HEK293T (cell line): Measurements from ENCODE around the gene MRGPRX3.

ENCODE experiments used
- CTCF ChIA-PET: fragments of 350-600 bp; formaldehyde crosslinking; extraction: SDS; loops from one replicate; lab custom pipeline; 2021; ENCODE audit warnings: antibody characterized with exemption, inconsistent platforms; lab: Yijun Ruan, JAX
- POLR2A ChIA-PET: fragments of 350-600 bp; formaldehyde crosslinking; extraction: SDS; loops from one replicate; lab custom pipeline; 2020; ENCODE audit warnings: antibody characterized with exemption, inconsistent platforms; lab: Yijun Ruan, JAX
- DNase-seq: peaks from one replicate; pipeline ENCODE4 v3.0.0; 2012; ENCODE audit warnings: mixed read lengths; ENCODE audit errors: extremely low spot score
- ARNT ChIP-seq: fragments of 450-650 bp; IDR thresholded peaks from 2 replicates; pipeline ENCODE4 v1.6.1; 2017; ENCODE audit warnings: mild to moderate bottlenecking
- BHLHE40 ChIP-seq: fragments of 450-650 bp; IDR thresholded peaks from 2 replicates; pipeline ENCODE4 v1.6.1; 2016; ENCODE audit warnings: mild to moderate bottlenecking, moderate library complexity, borderline replicate concordance
- ELF4 ChIP-seq: fragments of 450-650 bp; IDR thresholded peaks from 2 replicates; pipeline ENCODE4 v1.6.1; 2017; ENCODE audit warnings: antibody characterized with exemption
- FOXM1 ChIP-seq: fragments of 450-650 bp; IDR thresholded peaks from 2 replicates; pipeline ENCODE4 v1.6.1; 2017; ENCODE audit warnings: mild to moderate bottlenecking, borderline replicate concordance
- HDGF ChIP-seq: fragments of 450-650 bp; IDR thresholded peaks from 2 replicates; pipeline ENCODE4 v1.6.1; 2017; ENCODE audit warnings: antibody characterized with exemption, borderline replicate concordance
- L3MBTL2 ChIP-seq: fragments of 450-650 bp; conservative IDR thresholded peaks from 2 replicates; pipeline ENCODE4 v1.6.1; 2016; ENCODE audit warnings: mild to moderate bottlenecking
- NFRKB ChIP-seq: fragments of 450-650 bp; IDR thresholded peaks from 2 replicates; pipeline ENCODE4 v1.6.1; 2016; ENCODE audit warnings: mild to moderate bottlenecking, moderate library complexity
- SP1 ChIP-seq: fragments of 450-650 bp; IDR thresholded peaks from 2 replicates; pipeline ENCODE4 v1.6.1; 2017
- SUZ12 ChIP-seq: fragments of 450-650 bp; IDR thresholded peaks from 2 replicates; pipeline ENCODE4 v1.6.1; 2016; ENCODE audit warnings: mild to moderate bottlenecking
- TARDBP ChIP-seq: fragments of 450-650 bp; IDR thresholded peaks from 2 replicates; pipeline ENCODE4 v1.6.1; 2016
- ZNF384 ChIP-seq: fragments of 450-650 bp; IDR thresholded peaks from 2 replicates; pipeline ENCODE4 v1.6.1; 2016
- TF ChIP-seq, protein P1 (sequence below): fragments of 450-650 bp; IDR thresholded peaks from 2 replicates; pipeline ENCODE4 v1.6.1; 2016

MRGPRX3 gene

GRCh38 chr11:18173225-18173866 lies 41.0 kb downstream of the MRGPRX3 start:
- ChIA-PET CTCF (no interaction called here), POLR2A (no interaction called here)
- no peak for DNase-seq
- TF ChIP-seq TARDBP (no peak), HDGF (no peak), SUZ12 (no peak), BHLHE40 (no peak), ELF4 (no peak), L3MBTL2 (no peak), NFRKB (no peak), SP1 (no peak), ZNF384 (no peak), FOXM1 (no peak), ARNT (no peak)
- TF ChIP-seq, protein P1, sequence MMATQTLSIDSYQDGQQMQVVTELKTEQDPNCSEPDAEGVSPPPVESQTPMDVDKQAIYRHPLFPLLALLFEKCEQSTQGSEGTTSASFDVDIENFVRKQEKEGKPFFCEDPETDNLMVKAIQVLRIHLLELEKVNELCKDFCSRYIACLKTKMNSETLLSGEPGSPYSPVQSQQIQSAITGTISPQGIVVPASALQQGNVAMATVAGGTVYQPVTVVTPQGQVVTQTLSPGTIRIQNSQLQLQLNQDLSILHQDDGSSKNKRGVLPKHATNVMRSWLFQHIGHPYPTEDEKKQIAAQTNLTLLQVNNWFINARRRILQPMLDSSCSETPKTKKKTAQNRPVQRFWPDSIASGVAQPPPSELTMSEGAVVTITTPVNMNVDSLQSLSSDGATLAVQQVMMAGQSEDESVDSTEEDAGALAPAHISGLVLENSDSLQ = no peak
